Trophoblast cell (in vitro differentiated cells and primary cell): Measurements from ENCODE around the gene BTD.
A peak's percentile ranks its signal among the peaks of the same experiment; 100 is the strongest.
"Not testable (repeated sequence)": the region's sequence is repeated elsewhere in the genome, so short reads cannot be mapped to it uniquely, and the experiment has no call there.

Experiments
- DNase-seq, 2 donors: peaks; one replicate each; pipeline ENCODE4 v3.0.0-alpha.2; 2016
- H2AFZ ChIP-seq: 2 replicates; pipeline ENCODE4 v1.6.1; 2013; ENCODE audit warnings: low read length, moderate library complexity, mild to moderate bottlenecking; ENCODE audit not compliant: insufficient read depth, poor library complexity
- H2AK5ac ChIP-seq: 2 replicates; pipeline ENCODE4 v1.6.1; 2013; ENCODE audit warnings: mild to moderate bottlenecking, low read length
- H2BK120ac ChIP-seq: 2 replicates; pipeline ENCODE4 v1.6.1; 2013; ENCODE audit warnings: low read length, mild to moderate bottlenecking, moderate library complexity; ENCODE audit not compliant: insufficient read depth, poor library complexity
- H2BK12ac ChIP-seq: 2 replicates; pipeline ENCODE4 v1.6.1; 2013; ENCODE audit warnings: mild to moderate bottlenecking, low read length, moderate library complexity
- H2BK5ac ChIP-seq: 2 replicates; pipeline ENCODE4 v1.6.1; 2013; ENCODE audit warnings: low read length, low read depth, moderate library complexity, mild to moderate bottlenecking; ENCODE audit not compliant: poor library complexity
- H3K14ac ChIP-seq: 2 replicates; pipeline ENCODE4 v1.6.1; 2013; ENCODE audit warnings: mild to moderate bottlenecking, low read length
- H3K18ac ChIP-seq: 2 replicates; pipeline ENCODE4 v1.6.1; 2013; ENCODE audit warnings: mild to moderate bottlenecking, low read length
- H3K23ac ChIP-seq: 2 replicates; pipeline ENCODE4 v1.6.1; 2013; ENCODE audit warnings: low read length
- H3K27ac ChIP-seq: 2 replicates; pipeline ENCODE4 v1.5.1; 2013; ENCODE audit warnings: low read depth, mild to moderate bottlenecking, inconsistent platforms, low read length, moderate library complexity
- H3K27me3 ChIP-seq: 2 replicates; pipeline ENCODE4 v1.6.1; 2013; ENCODE audit warnings: inconsistent platforms, mild to moderate bottlenecking, low read length, moderate library complexity; ENCODE audit not compliant: insufficient read depth
- H3K36me3 ChIP-seq, 2 experiments: 1 replicate in 1 of 2; 2 replicates in 1 of 2; pipeline ENCODE4 v1.6.1; 2013; ENCODE audit warnings: low read length in 2 of 2, mild to moderate bottlenecking in 2 of 2, moderate library complexity in 1 of 2; ENCODE audit not compliant: insufficient read depth in 2 of 2, control insufficient read depth in 1 of 2
- H3K4ac ChIP-seq: 2 replicates; pipeline ENCODE4 v1.6.1; 2013; ENCODE audit warnings: low read depth, mild to moderate bottlenecking, low read length, moderate library complexity
- H3K4me1 ChIP-seq, 2 experiments: 1 replicate in 1 of 2; 2 replicates in 1 of 2; pipeline ENCODE4 v1.6.1; 2013; ENCODE audit warnings: low read length in 2 of 2, mild to moderate bottlenecking in 2 of 2, moderate library complexity in 1 of 2; ENCODE audit not compliant: insufficient read depth in 2 of 2, control insufficient read depth in 1 of 2
- H3K4me2 ChIP-seq: 2 replicates; pipeline ENCODE4 v1.6.1; 2013; ENCODE audit warnings: inconsistent platforms, mild to moderate bottlenecking, low read length, moderate library complexity
- H3K4me3 ChIP-seq: 2 replicates; pipeline ENCODE4 v1.5.1; 2013; ENCODE audit warnings: mild to moderate bottlenecking, low read depth, low read length, inconsistent platforms
- H3K79me1 ChIP-seq: one replicate; pipeline ENCODE4 v1.6.1; 2013; ENCODE audit warnings: low read length
- H3K79me2 ChIP-seq: 2 replicates; pipeline ENCODE4 v1.6.1; 2013; ENCODE audit warnings: low read length, mild to moderate bottlenecking; ENCODE audit not compliant: control insufficient read depth, insufficient read depth, poor library complexity
- H3K9ac ChIP-seq: 2 replicates; pipeline ENCODE4 v1.6.1; 2013; ENCODE audit warnings: mild to moderate bottlenecking, low read length
- H3K9me3 ChIP-seq: 2 replicates; pipeline ENCODE4 v1.6.1; 2013; ENCODE audit warnings: low read depth, mild to moderate bottlenecking, control low read depth, inconsistent platforms, low read length; ENCODE audit not compliant: insufficient read depth
- H4K12ac ChIP-seq: 2 replicates; pipeline ENCODE4 v1.6.1; 2013; ENCODE audit warnings: low read depth, mild to moderate bottlenecking, low read length, moderate library complexity
- H4K8ac ChIP-seq: 2 replicates; pipeline ENCODE4 v1.6.1; 2013; ENCODE audit warnings: low read depth, mild to moderate bottlenecking, low read length, moderate library complexity
- H4K91ac ChIP-seq: one replicate; pipeline ENCODE4 v1.6.1; 2013; ENCODE audit warnings: low read depth, mild to moderate bottlenecking, low read length, moderate library complexity
- WGBS: extraction: QIAGEN DNeasy Blood & Tissue Kit; methylation state at CpG from one replicate; pipeline ENCODE4 v1.1.7; 2013; ENCODE audit warnings: missing lambda C conversion rate; ENCODE audit not compliant: insufficient read length, insufficient coverage; ENCODE audit errors: extremely low coverage; 5-methylcytosine and 5-hydroxymethylcytosine counted together

The BTD gene

DNA sequence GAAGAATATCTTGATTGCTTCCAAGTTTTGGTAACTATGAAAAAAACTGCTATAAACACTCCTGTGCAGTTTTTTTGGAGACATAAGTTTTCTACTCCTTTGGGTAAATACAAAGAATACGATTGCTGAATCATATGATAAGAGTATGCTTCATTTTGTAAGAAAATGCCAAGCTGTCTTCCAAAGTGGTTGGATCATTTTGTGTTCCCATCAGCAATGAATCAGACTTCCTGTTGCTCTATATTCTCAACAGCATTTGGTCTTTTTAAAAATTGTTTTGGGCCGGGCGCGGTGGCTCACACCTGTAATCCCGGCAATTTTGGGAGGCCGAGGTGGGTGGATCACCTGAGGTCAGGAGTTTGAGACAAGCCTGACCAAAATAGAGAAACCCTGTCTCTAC lies 14.5 kb downstream of the BTD start:
- no peaks in the 10 kb centered on the region for H3K4me1 ChIP-seq
- DNase-seq = no peak
- no peak overlapping the region for H2AK5ac ChIP-seq
- H3K79me1 ChIP-seq = no peaks in the 10 kb centered on the region
- WGBS = no CpG with 5 or more reads among the region's 6 CpGs
- no peaks in the 10 kb centered on the region for H3K79me2 ChIP-seq
- no peak overlapping the region for H3K14ac ChIP-seq
- H3K9me3 ChIP-seq = peaks cover 1% of the 10 kb centered on the region
- no peak overlapping the region for H2BK5ac ChIP-seq
- no peak overlapping the region for H3K23ac ChIP-seq
- H3K4ac ChIP-seq = no peak overlapping the region
- no peak overlapping the region for H4K12ac ChIP-seq
- H3K9ac ChIP-seq = no peak overlapping the region
- H2AFZ ChIP-seq = no peak overlapping the region
- H2BK12ac ChIP-seq = no peak overlapping the region
- H4K8ac ChIP-seq = no peak overlapping the region
- no peak overlapping the region for H4K91ac ChIP-seq
- no peak overlapping the region for H3K27ac ChIP-seq
- no peak overlapping the region for H2BK120ac ChIP-seq
- no peak overlapping the region for H3K4me3 ChIP-seq
- H3K4me2 ChIP-seq = no peak overlapping the region
- no peak overlapping the region for H3K18ac ChIP-seq
- no peaks in the 10 kb centered on the region for H3K27me3 ChIP-seq
- H3K36me3 ChIP-seq = peaks cover 0 to 2% of the 10 kb centered on the region in 2 experiments

DNA sequence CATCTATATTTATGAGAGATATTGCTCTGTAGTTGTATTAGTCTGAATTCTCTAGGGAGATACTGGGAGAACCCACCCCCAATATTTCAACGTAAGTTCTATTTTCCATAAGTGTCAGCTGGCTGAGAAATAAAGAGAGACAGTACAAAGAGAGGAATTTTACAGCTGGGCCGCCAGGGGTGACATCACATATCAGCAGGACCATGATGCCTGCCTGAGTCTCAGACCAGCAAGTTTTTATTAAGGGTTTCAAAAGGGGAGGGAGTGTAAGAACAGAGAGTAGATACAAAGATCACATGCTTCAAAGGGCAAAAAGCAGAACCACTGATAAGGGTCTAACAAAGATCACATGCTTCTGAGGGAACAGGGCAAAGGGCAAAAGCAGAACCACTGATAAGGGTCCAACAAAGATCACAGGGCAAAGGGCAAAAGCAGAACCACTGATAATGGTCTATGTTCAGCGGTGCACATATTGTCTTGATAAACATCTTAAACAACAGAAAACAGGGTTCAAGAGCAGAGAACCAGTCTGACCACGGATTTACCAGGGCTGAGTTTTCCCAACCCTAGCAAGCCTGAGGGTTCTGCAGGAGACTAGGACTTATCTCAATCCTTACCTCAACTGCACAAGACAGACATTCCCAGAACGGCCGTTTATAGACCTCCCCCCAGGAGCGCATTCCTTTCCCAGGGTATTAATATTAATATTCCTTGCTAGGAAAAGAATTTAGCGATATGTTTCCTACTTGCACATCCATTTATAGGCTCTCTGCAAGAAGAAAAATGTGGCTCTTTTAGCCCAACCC lies 18.3 kb downstream of the BTD start:
- not testable (repeated sequence) for H3K4me1 ChIP-seq, H3K9me3 ChIP-seq, H3K27ac ChIP-seq, H3K4ac ChIP-seq, H3K36me3 ChIP-seq, H3K18ac ChIP-seq, H2AFZ ChIP-seq, H3K9ac ChIP-seq, H3K23ac ChIP-seq, H3K79me1 ChIP-seq, H3K79me2 ChIP-seq, H2BK120ac ChIP-seq, H2BK5ac ChIP-seq, H2BK12ac ChIP-seq, H4K12ac ChIP-seq, H3K27me3 ChIP-seq, H4K91ac ChIP-seq, H3K4me2 ChIP-seq, DNase-seq, H4K8ac ChIP-seq, H2AK5ac ChIP-seq, H3K14ac ChIP-seq, H3K4me3 ChIP-seq
- no CpG with 5 or more reads among the region's 8 CpGs for WGBS

DNA sequence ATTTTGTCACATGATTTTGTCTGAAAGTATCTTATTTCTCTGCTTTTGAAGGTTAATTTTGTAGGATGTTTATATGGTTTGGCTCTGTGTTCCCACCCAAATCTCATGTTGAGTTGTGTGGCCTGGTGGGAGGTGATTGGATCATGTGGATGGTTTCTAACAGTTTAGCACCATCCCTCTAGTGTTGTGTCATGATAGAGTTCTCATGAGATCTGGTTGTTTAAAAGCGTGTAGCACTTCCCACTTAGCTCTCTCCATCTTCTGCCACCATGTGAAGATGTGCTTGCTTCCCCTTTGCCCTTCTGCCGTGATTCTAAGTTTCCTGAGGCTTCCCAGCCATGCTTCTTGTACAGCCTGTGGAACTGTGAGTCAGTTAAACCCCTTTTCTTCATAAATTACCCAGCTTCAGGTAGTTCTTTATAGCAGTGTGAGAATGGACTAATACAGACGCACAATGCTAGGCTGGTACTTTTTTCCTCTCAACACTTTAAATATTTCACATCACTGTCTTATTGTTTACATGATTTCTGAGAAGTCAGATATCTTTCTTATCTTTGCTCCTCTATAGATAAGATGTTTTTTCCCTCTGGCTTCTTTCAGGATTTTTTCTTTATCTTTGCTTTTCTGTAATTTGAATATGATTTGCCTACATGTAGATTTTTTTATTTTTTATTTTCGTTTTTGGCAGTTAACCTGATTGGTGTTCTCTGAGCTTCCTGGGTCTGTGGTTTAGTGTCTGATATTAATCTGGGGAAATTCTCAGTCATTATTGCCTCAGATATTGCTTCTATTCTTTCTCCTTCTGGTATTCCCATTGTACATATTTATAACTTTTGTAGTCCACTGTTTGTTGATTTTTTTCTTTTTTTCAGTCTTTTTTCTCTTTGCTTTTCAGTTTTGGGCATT lies 22.2 kb downstream of the BTD start:
- no peak overlapping the region for H3K23ac ChIP-seq
- H2AFZ ChIP-seq = no peak overlapping the region
- H3K18ac ChIP-seq = no peak overlapping the region
- no peaks in the 10 kb centered on the region for H3K4me1 ChIP-seq
- no peak overlapping the region for H2BK120ac ChIP-seq
- no peak overlapping the region for H3K14ac ChIP-seq
- H3K4ac ChIP-seq = no peak overlapping the region
- no peak overlapping the region for H2AK5ac ChIP-seq
- H4K8ac ChIP-seq = no peak overlapping the region
- no peak overlapping the region for H3K9ac ChIP-seq
- H4K12ac ChIP-seq = no peak overlapping the region
- no peak overlapping the region for H2BK5ac ChIP-seq
- H4K91ac ChIP-seq = no peak overlapping the region
- peaks cover 1% of the 10 kb centered on the region for H3K9me3 ChIP-seq
- WGBS = no CpG with 5 or more reads among the region's 4 CpGs
- H3K4me2 ChIP-seq = no peak overlapping the region
- no peak overlapping the region for H3K27ac ChIP-seq
- no peak overlapping the region for H3K4me3 ChIP-seq
- H3K36me3 ChIP-seq = peaks cover 0 to 2% of the 10 kb centered on the region in 2 experiments
- DNase-seq = peak in 1 of 2 donors; percentile 17
- no peaks in the 10 kb centered on the region for H3K79me2 ChIP-seq
- H2BK12ac ChIP-seq = no peak overlapping the region
- no peaks in the 10 kb centered on the region for H3K79me1 ChIP-seq
- H3K27me3 ChIP-seq = no peaks in the 10 kb centered on the region

DNA sequence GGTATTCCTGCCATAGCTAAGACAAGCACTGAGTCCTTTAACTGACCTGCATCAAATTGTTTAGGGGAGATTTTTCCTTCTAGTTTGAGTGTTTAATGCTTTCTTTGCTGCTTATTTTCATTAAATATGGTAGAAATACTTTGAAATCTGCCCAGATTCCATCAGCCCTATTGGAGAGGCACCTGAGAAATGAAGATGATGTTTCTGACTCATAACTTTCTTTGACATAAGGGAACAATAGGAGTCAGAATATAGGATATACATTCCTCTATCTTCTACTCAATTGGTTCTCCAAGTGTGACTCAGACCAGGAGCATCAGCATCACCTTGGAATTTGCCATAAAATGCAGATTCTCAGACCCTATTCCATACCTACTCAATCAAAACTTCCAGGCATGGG lies 27.4 kb downstream of the BTD start:
- no peak overlapping the region for H3K9ac ChIP-seq
- no peaks in the 10 kb centered on the region for H3K27me3 ChIP-seq
- no peak overlapping the region for H3K27ac ChIP-seq
- no peaks in the 10 kb centered on the region for H3K79me2 ChIP-seq
- H3K9me3 ChIP-seq = no peaks in the 10 kb centered on the region
- no peak overlapping the region for H2BK120ac ChIP-seq
- H4K8ac ChIP-seq = no peak overlapping the region
- H2BK5ac ChIP-seq = no peak overlapping the region
- no peak overlapping the region for H3K23ac ChIP-seq
- no peaks in the 10 kb centered on the region for H3K36me3 ChIP-seq
- peak in 1 of 2 donors; percentile 21 for DNase-seq
- H3K4me2 ChIP-seq = no peak overlapping the region
- no peak overlapping the region for H2AK5ac ChIP-seq
- peaks cover 2% of the 10 kb centered on the region in 2 experiments for H3K4me1 ChIP-seq
- H3K14ac ChIP-seq = no peak overlapping the region
- no peak overlapping the region for H3K18ac ChIP-seq
- no peak overlapping the region for H4K91ac ChIP-seq
- H3K79me1 ChIP-seq = peaks cover 2% of the 10 kb centered on the region
- no peak overlapping the region for H3K4ac ChIP-seq
- no peak overlapping the region for H4K12ac ChIP-seq
- H2BK12ac ChIP-seq = no peak overlapping the region
- no peak overlapping the region for H3K4me3 ChIP-seq
- no peak overlapping the region for H2AFZ ChIP-seq
